Mucosa of gallbladder (tissue), 1 donor: ENCODE results near the gene PCNX2. TPM values are rescaled to one million over a fixed set of nuclear protein-coding genes. Genes with fewer than 3 reads are reported as not detected.
A peak's percentile ranks its signal among the peaks of the same experiment; 100 is the strongest.

Experiments used
- DNase-seq: peaks from one replicate; pipeline ENCODE4 v3.0.0-alpha.2; 2020; ENCODE audit warnings: low spot score
- total RNA-seq: library from RNA; stranded (reverse); gene quantifications from one replicate; pipeline ENCODE4 v1.2.1, GENCODE V29; 2021
- donor health status: DM: no; HTN: no; CAD: no.

Gene PCNX2
- total RNA-seq, 1 donor from 2014 or later = 28.4 TPM

DNA sequence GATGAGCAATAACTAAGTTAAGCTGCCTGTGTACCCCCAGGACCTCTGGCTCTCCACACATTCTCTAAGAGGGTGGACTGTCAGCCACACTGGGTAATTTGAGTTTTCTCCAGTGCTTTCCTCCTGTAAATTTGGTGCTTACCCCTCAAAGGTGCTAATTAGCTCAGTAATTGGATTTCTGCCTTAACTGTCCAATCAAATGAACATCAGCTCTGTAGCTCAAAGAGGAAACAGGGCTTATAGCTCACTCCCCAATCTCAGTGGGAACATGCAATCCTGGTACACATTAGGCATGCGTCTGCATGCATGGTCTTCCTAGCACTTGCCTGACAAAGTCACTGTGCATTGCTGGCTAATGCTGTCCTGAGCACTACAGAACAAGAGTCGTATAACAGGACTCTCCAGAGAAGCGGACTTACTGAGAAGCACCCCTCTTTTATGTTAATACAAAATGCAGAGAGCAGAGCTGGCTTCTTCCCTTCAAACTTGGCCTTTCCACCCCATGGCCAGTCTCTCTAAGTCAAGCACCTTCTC is 235.0 kb downstream of the PCNX2 start:
- DNase-seq = no peak

GRCh38 chr1:233057836-233058235 is 237.7 kb downstream of the PCNX2 start:
- DNase-seq = no peak

GRCh38 chr1:233055879-233056641 is 239.5 kb downstream of the PCNX2 start:
- no peak for DNase-seq

- no peak for DNase-seq
These were observed 249.9 kb downstream of the PCNX2 start for GRCh38 chr1:233045588-233045987.

DNA sequence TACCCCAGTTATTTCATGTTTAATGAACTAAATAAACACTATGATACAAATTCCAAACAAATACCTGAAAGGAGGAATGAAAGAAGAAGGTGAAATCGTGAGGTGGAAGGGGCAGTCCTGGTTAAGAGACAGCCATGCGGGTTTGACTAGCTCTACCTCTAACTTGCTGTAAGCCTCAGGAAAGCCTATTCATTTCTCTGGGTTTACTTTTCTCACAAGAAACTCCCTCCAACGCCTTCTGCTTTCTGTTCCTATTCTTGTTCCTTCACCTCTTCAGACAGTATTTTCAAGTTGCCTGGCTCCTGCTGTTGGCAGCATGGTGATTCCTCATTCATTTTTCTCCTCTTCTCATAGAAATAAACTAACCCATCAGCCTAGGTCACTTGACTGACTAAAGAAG is 252.7 kb downstream of the PCNX2 start:
- DNase-seq = no peak

- no peak for DNase-seq
These were observed 255.0 kb downstream of the PCNX2 start for GRCh38 chr1:233040494-233040893.

DNA sequence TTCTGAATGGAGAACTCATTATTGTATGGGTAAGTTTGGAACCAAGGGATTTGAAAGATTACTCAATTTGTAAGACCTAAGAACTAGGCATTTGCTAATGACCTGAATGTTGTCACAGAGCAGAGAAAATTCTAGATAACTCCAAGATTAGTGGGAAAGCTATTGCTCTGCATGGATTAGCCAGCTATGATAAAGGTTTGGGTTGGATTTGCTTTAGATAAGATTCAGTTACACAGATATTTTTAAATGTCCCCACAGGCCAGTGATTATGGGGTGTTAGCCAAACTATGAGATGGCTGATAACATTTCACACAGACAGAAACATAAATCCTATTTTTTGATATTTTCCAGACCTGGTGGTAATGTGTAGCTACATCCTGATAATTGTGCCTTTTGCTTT is 256.9 kb downstream of the PCNX2 start:
- no peak for DNase-seq

DNA sequence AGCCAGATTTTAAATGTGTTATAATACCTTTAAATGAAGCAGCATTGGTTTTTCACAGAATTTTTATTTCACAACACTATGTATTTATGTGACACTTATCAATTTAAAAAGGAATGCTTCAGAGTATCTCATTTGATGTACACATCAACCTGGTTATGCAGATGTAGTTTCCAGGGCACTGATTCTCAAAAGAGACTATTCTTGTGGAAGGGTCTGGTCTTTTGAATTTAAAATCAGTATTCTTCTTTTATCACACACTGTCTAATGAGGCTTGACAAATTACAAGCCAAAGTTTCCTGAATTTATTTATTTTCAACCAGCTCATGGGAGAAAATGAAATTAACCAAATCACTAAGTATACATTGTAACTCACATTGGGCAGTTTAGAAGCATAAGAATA is 257.7 kb downstream of the PCNX2 start:
- DNase-seq = no peak

GRCh38 chr1:233034836-233035235 is 260.7 kb downstream of the PCNX2 start:
- DNase-seq = no peak

GRCh38 chr1:233033361-233033760 is 262.2 kb downstream of the PCNX2 start:
- DNase-seq = no peak

GRCh38 chr1:233032916-233033315 is 262.6 kb downstream of the PCNX2 start:
- DNase-seq = no peak

DNA sequence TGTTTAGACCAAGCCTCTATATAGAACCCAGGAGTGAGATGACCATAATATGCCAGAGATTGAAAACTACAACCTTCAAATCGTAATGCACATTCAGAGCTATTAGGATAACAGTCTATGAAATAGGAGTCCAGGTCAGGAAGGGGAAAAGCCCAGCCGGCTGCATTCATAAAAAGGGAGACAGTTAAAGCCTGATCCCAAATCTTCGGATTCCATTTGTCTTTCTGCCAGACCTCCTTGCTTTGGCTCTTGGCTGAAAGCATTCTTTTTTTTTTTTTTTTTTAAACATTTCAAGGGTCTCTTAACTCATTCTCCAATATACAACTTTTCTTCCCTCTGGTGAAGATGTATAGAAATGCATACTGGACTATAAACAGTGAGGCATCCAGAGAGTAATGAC is 264.0 kb downstream of the PCNX2 start:
- DNase-seq = no peak

DNA sequence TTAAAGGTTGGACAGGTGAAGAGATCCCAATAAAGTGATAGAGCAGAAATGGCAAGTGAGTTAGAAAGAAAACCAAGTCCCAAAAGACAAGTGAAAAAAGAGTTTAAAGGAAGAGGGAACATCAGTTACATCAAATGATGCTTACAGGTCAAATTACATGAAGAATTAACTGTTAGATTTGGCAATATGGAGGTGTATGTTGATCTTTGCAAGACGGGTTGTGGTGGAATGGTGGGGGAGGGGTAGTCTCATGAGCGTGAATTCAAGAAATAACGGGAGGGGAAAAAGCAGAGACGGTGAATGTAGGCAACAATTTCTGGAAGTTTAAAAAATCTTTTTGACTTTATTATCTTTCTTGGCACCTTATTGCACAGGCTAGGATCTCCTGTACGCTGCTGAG is 268.5 kb downstream of the PCNX2 start:
- no peak for DNase-seq

GRCh38 chr1:233025567-233025966 is 270.0 kb downstream of the PCNX2 start:
- DNase-seq = no peak

GRCh38 chr1:233025157-233025556 is 270.4 kb downstream of the PCNX2 start:
- DNase-seq = peak; percentile 46

- no peak for DNase-seq
These were observed 271.3 kb downstream of the PCNX2 start for GRCh38 chr1:233024199-233024598.

- no peak for DNase-seq
These were observed 273.3 kb downstream of the PCNX2 start for GRCh38 chr1:233022246-233022645.

- DNase-seq = peak; percentile 16
These were observed 275.1 kb downstream of the PCNX2 start for GRCh38 chr1:233020426-233020825.

DNA sequence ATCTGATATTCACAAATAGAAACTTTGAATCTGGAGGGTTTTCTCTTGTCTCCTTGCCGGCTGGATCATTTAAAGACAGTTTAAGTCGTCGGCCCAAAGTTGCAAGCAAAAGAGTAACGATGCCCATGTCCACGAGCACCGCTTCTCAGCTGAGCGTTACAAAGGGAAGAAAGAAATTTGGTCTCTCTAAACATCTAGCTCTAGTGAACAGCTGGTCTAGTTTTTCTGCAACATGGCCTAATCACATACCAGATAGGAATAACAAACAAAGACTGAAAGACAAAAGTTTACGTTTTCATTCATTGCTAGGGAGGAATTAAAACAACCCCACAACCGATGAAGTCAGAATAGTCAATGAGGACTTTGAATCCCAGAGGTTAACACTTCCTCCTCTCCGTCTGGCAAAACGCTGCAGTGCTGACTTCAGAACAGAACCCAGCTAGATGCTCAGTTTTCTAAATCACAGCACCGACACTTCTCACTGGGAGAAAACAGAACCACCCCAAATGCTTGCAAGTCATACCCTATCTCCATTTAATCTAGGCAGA is 275.7 kb downstream of the PCNX2 start:
- DNase-seq = no peak

DNA sequence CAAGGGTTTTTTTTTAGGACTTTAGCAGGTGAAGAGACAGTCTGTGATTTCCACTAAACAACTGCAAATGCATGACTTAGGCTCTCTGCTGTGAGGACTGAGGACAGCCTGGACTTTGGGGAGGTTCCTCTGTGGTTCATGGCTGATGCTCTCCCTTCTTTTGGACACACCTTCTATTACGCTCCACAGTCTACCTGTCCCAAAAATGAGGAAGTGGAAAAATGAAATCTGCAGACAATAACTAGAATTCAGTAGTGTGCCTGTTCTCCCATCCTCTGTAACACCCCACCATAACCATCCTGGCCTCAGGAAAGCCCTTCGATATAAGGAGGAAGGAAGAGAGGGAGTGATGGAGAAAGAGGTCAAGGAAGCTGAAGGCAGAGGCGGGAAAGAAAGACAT is 276.4 kb downstream of the PCNX2 start:
- no peak for DNase-seq

GRCh38 chr1:233016798-233017197 is 278.7 kb downstream of the PCNX2 start:
- no peak for DNase-seq

GRCh38 chr1:233015965-233016364 is 279.6 kb downstream of the PCNX2 start:
- DNase-seq = no peak

DNA sequence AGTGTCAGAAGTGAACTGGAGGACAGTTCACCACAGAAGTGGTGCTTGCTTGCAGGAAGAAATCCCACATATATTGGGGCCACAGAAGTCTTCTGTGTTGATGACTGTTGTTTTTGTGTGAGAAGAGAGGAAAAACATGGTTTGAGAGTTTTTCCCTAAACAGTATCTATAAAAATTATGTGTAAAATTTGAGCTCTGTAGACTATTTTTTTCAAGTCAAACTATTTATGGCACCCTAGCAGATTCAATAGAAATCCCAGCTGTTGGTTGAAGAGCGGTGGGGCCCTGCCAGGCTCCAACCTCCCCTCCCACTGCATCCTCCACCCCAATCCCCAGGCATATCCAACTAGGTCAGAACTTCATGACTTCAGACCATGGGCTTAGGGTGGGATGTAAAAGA is 283.5 kb downstream of the PCNX2 start:
- no peak for DNase-seq

- no peak for DNase-seq
These were observed 285.4 kb downstream of the PCNX2 start for GRCh38 chr1:233010146-233010545.
